NT2/D1 (cell line): ENCODE measurements around the gene ATP13A3.

Experiments
- SUZ12 ChIP-seq: IDR thresholded peaks from 2 replicates; pipeline ENCODE4 v1.6.1; 2011; ENCODE audit not compliant: insufficient read length, insufficient read depth; ENCODE audit errors: extremely low read depth
- YY1 ChIP-seq: IDR thresholded peaks from 2 replicates; pipeline ENCODE4 v1.6.1; 2011; ENCODE audit not compliant: insufficient read length, insufficient read depth

- no peak for TF ChIP-seq YY1
- no peak for TF ChIP-seq SUZ12
These were observed 103.4 kb downstream of the ATP13A3 start for GRCh38 chr3:194383276-194383940.
